PC-3 (cell line): ENCODE data around the gene RARA. TPM values are rescaled to one million over a fixed set of nuclear protein-coding genes. Genes with fewer than 3 reads are reported as not detected.

Source experiments
- ATAC-seq: fragments of 200-7000 bp; cut with Tn5 transposase; 2 replicates; pipeline ENCODE4 v1.9.1; 2020; ENCODE audit warnings: mild to moderate bottlenecking, moderate library complexity
- BruUV-seq: library from RNA; stranded (reverse); fragments of 400-500 nt; replicated peaks from 2 replicates; lab custom pipeline; 2021; lab: Mats Ljungman, UMichigan
- CTCF ChIA-PET: fragments of 300-600 bp; sonication (Branson Sonifier 250); formaldehyde crosslinking; loops from one replicate; lab custom pipeline; 2022; ENCODE audit warnings: antibody characterized with exemption; lab: Charles Lee
- POLR2A ChIA-PET: fragments of 300-600 bp; sonication (Branson Sonifier 250); formaldehyde crosslinking; loops from one replicate; lab custom pipeline; 2022; ENCODE audit warnings: antibody characterized with exemption; ENCODE audit not compliant: unreplicated experiment; lab: Charles Lee
- DNase-seq: peaks from one replicate; pipeline ENCODE4 v3.0.0-alpha.2; 2015
- H2AFZ ChIP-seq: fragments of 300-600 bp; sonication (generic); 2 replicates; pipeline ENCODE4 v1.6.0; 2016; ENCODE audit warnings: antibody characterized with exemption, low read length
- H3F3A ChIP-seq: fragments of 300-600 bp; sonication (generic); one replicate; pipeline ENCODE4 v1.6.0; 2017; ENCODE audit warnings: antibody characterized with exemption, low read length, control low read depth, mild to moderate bottlenecking; ENCODE audit not compliant: unreplicated experiment
- H3K27ac ChIP-seq: fragments of 300-600 bp; sonication (generic); 2 replicates; pipeline ENCODE4 v1.5.1; 2016; ENCODE audit warnings: mild to moderate bottlenecking, low read length
- H3K27me3 ChIP-seq: fragments of 300-600 bp; sonication (generic); 2 replicates; pipeline ENCODE4 v1.6.1; 2016; ENCODE audit warnings: low read length, mixed read lengths
- H3K36me3 ChIP-seq: fragments of 300-600 bp; sonication (generic); 2 replicates; pipeline ENCODE4 v1.6.1; 2016; ENCODE audit warnings: low read depth, mixed run types, low read length, mixed read lengths
- H3K4me1 ChIP-seq: fragments of 300-600 bp; sonication (generic); 2 replicates; pipeline ENCODE4 v1.5.1; 2016; ENCODE audit warnings: low read length; ENCODE audit not compliant: insufficient read depth
- H3K4me2 ChIP-seq: fragments of 300-600 bp; sonication (generic); 2 replicates; pipeline ENCODE4 v1.6.0; 2016; ENCODE audit warnings: low read length
- H3K4me3 ChIP-seq: fragments of 300-600 bp; sonication (generic); 2 replicates; pipeline ENCODE4 v1.5.1; 2016; ENCODE audit warnings: mild to moderate bottlenecking, low read length, mixed read lengths
- H3K79me2 ChIP-seq: fragments of 300-600 bp; sonication (generic); 2 replicates; pipeline ENCODE4 v1.6.1; 2017; ENCODE audit warnings: low read length, mixed read lengths
- H3K9ac ChIP-seq: fragments of 300-600 bp; sonication (generic); 2 replicates; pipeline ENCODE4 v1.6.0; 2016; ENCODE audit warnings: mild to moderate bottlenecking, low read length
- H3K9me2 ChIP-seq: fragments of 300-600 bp; sonication (generic); replicated peaks from 2 replicates; pipeline ENCODE4 v1.6.1; 2016; ENCODE audit warnings: mixed run types, low read length, mixed read lengths
- H3K9me3 ChIP-seq: fragments of 300-600 bp; sonication (generic); 2 replicates; pipeline ENCODE4 v1.6.1; 2016; ENCODE audit warnings: low read length, mixed read lengths
- H4K20me1 ChIP-seq: fragments of 300-600 bp; sonication (generic); 2 replicates; pipeline ENCODE4 v1.6.1; 2016; ENCODE audit warnings: low read length, mixed read lengths
- EZH2 ChIP-seq: fragments of 300-600 bp; sonication (generic); IDR thresholded peaks from one replicate; pipeline ENCODE4 v1.6.1; 2017; ENCODE audit warnings: antibody characterized with exemption, mild to moderate bottlenecking, low read length; ENCODE audit not compliant: unreplicated experiment
- EZH2phosphoT487 ChIP-seq: fragments of 300-600 bp; sonication (generic); IDR thresholded peaks from 2 replicates; pipeline ENCODE4 v1.6.1; 2018; ENCODE audit warnings: mild to moderate bottlenecking, antibody characterized with exemption, low read length, borderline replicate concordance
- intact Hi-C: fragments of 100-400 bp; cut with micrococcal nuclease; formaldehyde crosslinking; loops from 2 replicates; pipeline ENCODE4 v1.9.0; 2023
- total RNA-seq: library from RNA; depleted of rRNA; stranded (reverse); fragments of >200 nt; gene quantifications from 2 replicates; pipeline ENCODE4 v1.2.3, GENCODE V29; 2014
- TF ChIP-seq, protein P1 (sequence below): fragments of 300-600 bp; sonication (generic); conservative IDR thresholded peaks from 2 replicates; pipeline ENCODE4 v1.5.1; 2017; ENCODE audit warnings: antibody characterized with exemption, low read depth, mild to moderate bottlenecking, low read length

RARA gene
- total RNA-seq, 1 experiment from 2014 or later: 19.6 TPM

DNA sequence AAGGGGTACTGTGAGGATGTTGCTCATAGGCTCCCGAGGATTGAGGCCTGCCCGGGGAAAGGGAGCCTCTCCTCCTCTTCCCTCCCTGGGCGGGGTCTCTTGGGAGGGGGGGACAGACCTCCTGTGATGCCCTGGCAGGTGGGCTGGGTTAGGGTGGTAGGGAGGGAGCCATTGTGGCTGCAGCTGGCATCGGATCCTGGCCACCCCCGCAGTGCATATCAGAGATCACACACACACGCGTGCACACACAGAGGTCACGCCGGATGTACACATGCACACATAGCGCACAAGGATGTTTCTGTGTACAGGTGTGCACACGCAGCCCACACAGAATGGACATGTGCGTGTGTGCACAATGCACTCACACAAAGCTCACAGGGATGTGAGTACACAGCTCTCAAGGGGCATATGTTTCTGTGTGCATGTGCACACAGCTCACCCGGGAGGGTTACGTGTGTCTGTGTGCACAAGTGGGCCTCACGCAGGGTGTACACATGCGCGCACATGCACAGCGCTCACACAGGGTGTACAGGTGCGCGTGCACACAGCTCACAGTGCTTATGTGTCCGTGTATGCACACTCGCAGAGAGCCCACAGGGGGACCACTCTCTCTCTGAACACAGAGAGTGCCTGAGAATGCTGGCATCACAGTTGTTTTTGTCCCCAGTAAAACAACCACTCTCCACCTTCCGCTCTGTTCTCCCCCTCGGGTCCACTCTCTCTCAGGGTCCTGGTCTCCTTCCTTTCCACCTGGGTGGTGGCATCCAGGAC, 53.1 kb downstream of the RARA start:
- H3K4me3 ChIP-seq: peak overlapping the region; percentile 67; the same call in 1 of the 2 replicates
- H3K9me2 ChIP-seq: no peaks in the 10 kb centered on the region
- no peaks in the 10 kb centered on the region for H4K20me1 ChIP-seq
- no peak for ATAC-seq
- BruUV-seq: no TSS peak
- no peak for DNase-seq
- H3K79me2 ChIP-seq: no peaks in the 10 kb centered on the region
- no peaks in the 10 kb centered on the region for H3K36me3 ChIP-seq
- H3K27me3 ChIP-seq: no peaks in the 10 kb centered on the region
- H3F3A ChIP-seq: no peaks in the 10 kb centered on the region
- POLR2A ChIA-PET: interaction anchor here (0.5 kb wide), 1 partner anchor 48 kb away, joined by 3 read pairs; no protein-coding TSS in a partner anchor
- no peaks in the 10 kb centered on the region for H3K4me1 ChIP-seq
- H2AFZ ChIP-seq: peak overlapping the region; percentile 50; the same call in 1 of the 2 replicates
- TF ChIP-seq EZH2 (no peak), EZH2phosphoT487 (no peak)
- TF ChIP-seq, protein P1, sequence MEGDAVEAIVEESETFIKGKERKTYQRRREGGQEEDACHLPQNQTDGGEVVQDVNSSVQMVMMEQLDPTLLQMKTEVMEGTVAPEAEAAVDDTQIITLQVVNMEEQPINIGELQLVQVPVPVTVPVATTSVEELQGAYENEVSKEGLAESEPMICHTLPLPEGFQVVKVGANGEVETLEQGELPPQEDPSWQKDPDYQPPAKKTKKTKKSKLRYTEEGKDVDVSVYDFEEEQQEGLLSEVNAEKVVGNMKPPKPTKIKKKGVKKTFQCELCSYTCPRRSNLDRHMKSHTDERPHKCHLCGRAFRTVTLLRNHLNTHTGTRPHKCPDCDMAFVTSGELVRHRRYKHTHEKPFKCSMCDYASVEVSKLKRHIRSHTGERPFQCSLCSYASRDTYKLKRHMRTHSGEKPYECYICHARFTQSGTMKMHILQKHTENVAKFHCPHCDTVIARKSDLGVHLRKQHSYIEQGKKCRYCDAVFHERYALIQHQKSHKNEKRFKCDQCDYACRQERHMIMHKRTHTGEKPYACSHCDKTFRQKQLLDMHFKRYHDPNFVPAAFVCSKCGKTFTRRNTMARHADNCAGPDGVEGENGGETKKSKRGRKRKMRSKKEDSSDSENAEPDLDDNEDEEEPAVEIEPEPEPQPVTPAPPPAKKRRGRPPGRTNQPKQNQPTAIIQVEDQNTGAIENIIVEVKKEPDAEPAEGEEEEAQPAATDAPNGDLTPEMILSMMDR: no peak
- H3K9me3 ChIP-seq: no peaks in the 10 kb centered on the region
- CTCF ChIA-PET: interaction anchor here (0.6 to 1.0 kb wide), 2 partner anchors 172 to 198 kb away, joined by 3 to 4 read pairs; no protein-coding TSS in a partner anchor
- H3K4me2 ChIP-seq: peak overlapping the region; percentile 84
- intact Hi-C loops: no loop called here
- no peak overlapping the region for H3K9ac ChIP-seq
- H3K27ac ChIP-seq: no peak overlapping the region

- intact Hi-C loops: no loop called here
- Histone ChIP-seq H3K27ac (no peak overlapping the region), H3K9me2 (no peaks in the 10 kb centered on the region), H3K4me1 (no peaks in the 10 kb centered on the region), H3K79me2 (no peaks in the 10 kb centered on the region), H3K27me3 (no peaks in the 10 kb centered on the region), H3K9me3 (no peaks in the 10 kb centered on the region), H3F3A (no peaks in the 10 kb centered on the region), H4K20me1 (no peaks in the 10 kb centered on the region), H3K36me3 (no peaks in the 10 kb centered on the region), H3K4me2 (peak overlapping the region; percentile 84), H3K4me3 (peak overlapping the region; percentile 67), H2AFZ (peak overlapping the region; percentile 75; the same call in 1 of the 2 replicates), H3K9ac (no peak overlapping the region)
- CTCF ChIA-PET: interaction anchor here (0.6 to 1.0 kb wide), 2 partner anchors 171 to 197 kb away, joined by 3 to 4 read pairs; no protein-coding TSS in a partner anchor
- no TSS peak for BruUV-seq
- DNase-seq (peak; percentile 75), ATAC-seq (peak; percentile 79)
- no peak for TF ChIP-seq EZH2
- TF ChIP-seq, protein P1: peak; percentile 66
- POLR2A ChIA-PET: interaction anchor here (0.5 kb wide), 1 partner anchor 48 kb away, joined by 3 read pairs; no protein-coding TSS in a partner anchor
Measured at GRCh38 chr17:40362696-40363110, 53.7 kb downstream of the RARA start.
